Uterus (tissue), 2 donors: Measurements from ENCODE around the gene C7.

ENCODE experiments used
- POLR2A ChIP-seq, 2 donors: fragments of 450-650 bp; IDR thresholded peaks; one replicate each; pipeline ENCODE4 v1.6.1; 2016; ENCODE audit warnings: antibody characterized with exemption in 2 of 2, mild to moderate bottlenecking in 1 of 2, moderate library complexity in 1 of 2
- TF ChIP-seq, protein P1 (sequence below), 4 experiments: fragments of 200-600 bp in 2 of 4; fragments of 450-650 bp in 2 of 4; sonication (generic) in 2 of 4; IDR thresholded peaks; one replicate each; pipeline ENCODE4 v1.5.1; 2016 to 2019; ENCODE audit warnings: antibody characterized with exemption in 4 of 4, mild to moderate bottlenecking in 2 of 4, moderate library complexity in 1 of 4

DNA sequence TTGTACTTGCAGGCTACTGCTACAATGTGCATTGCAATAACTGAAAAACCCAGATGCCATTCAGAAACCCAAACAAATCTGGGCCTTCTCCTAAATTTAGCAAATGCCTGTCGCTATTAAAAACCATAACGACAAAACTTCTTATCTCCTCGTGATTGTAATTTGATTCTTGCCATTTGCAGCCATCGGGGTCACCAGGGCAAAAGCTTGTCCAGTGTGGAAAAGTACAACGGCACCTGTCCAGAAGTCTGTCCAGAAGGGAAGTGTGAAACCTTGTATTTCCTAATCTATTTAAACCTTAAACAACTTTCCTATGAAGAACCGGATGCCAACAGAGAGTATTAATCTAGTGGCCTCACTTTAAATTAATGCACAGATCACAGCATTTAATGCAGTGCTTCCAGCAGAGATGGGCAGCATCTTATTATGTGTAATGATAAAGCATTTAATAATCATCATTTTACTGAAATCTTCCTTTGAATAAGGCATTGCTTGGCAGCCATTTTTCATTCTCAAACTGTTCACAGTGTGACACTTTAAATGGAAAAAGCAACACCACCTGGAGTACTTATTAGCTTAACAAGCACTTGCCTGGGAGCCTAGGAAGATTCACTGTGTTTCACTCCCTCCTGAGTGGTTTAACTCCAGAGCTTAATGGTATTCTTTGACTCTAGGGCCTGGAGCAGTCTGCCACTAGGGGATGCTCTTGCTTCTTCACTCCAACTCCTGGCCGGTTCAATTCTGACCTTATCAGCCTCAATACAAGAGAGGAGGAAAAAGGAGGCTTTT lies 4.9 kb upstream of the C7 start:
- TF ChIP-seq, protein P1, sequence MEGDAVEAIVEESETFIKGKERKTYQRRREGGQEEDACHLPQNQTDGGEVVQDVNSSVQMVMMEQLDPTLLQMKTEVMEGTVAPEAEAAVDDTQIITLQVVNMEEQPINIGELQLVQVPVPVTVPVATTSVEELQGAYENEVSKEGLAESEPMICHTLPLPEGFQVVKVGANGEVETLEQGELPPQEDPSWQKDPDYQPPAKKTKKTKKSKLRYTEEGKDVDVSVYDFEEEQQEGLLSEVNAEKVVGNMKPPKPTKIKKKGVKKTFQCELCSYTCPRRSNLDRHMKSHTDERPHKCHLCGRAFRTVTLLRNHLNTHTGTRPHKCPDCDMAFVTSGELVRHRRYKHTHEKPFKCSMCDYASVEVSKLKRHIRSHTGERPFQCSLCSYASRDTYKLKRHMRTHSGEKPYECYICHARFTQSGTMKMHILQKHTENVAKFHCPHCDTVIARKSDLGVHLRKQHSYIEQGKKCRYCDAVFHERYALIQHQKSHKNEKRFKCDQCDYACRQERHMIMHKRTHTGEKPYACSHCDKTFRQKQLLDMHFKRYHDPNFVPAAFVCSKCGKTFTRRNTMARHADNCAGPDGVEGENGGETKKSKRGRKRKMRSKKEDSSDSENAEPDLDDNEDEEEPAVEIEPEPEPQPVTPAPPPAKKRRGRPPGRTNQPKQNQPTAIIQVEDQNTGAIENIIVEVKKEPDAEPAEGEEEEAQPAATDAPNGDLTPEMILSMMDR (IDR thresholded peaks at IDR 0.05) = peak; percentile 78 to 85 (median 81)
- TF ChIP-seq POLR2A (IDR thresholded peaks at IDR 0.05) = no peak
